Liver (tissue), 3 donors: ENCODE results near the gene SPHK1.

ENCODE experiments used
- CTCF ChIP-seq: fragments of 150-350 bp; IDR thresholded peaks from 2 replicates; pipeline ENCODE4 v1.5.1; 2017; ENCODE audit warnings: improper control_type of control experiment, low read depth, low read length; ENCODE audit not compliant: missing input control
- FOXA1 ChIP-seq: IDR thresholded peaks from 2 replicates; pipeline ENCODE4 v1.6.1; 2016; ENCODE audit warnings: antibody characterized with exemption
- JUND ChIP-seq, 2 donors: IDR thresholded peaks; 2 replicates each; pipeline ENCODE4 v1.6.1; 2016; ENCODE audit warnings: antibody characterized with exemption in 2 of 2
- MAX ChIP-seq: IDR thresholded peaks from 2 replicates; pipeline ENCODE4 v1.6.1; 2016; ENCODE audit warnings: antibody characterized with exemption
- TAF1 ChIP-seq: conservative IDR thresholded peaks from 2 replicates; pipeline ENCODE4 v1.6.1; 2016; ENCODE audit warnings: antibody characterized with exemption, mild to moderate bottlenecking
- YY1 ChIP-seq: IDR thresholded peaks from 2 replicates; pipeline ENCODE4 v1.6.1; 2016; ENCODE audit warnings: antibody characterized with exemption, mild to moderate bottlenecking
- donor health status: healthy.
- donor health status: healthy.

- no peak for TF ChIP-seq TAF1
- no peak for TF ChIP-seq FOXA1
- TF ChIP-seq CTCF = no peak
- no peak for TF ChIP-seq YY1
- no peak for TF ChIP-seq MAX
- TF ChIP-seq JUND (IDR thresholded peaks at IDR 0.05) = no peak
These were observed 26.0 kb downstream of the SPHK1 start for GRCh38 chr17:76410328-76410965.
